Upper lobe of left lung (tissue), 4 donors: ENCODE data around the gene GPC5.

Experiments
- CTCF ChIP-seq, 6 experiments: fragments of 450-650 bp in 4 of 6; fragments of 200-600 bp in 2 of 6; sonication (generic) in 2 of 6; IDR thresholded peaks; one replicate each; pipeline ENCODE4 v1.5.1; 2016 to 2019; ENCODE audit warnings: antibody characterized with exemption in 6 of 6
- EP300 ChIP-seq, 4 donors: sonication (generic); formaldehyde crosslinking; IDR thresholded peaks; one replicate each; pipeline ENCODE4 v1.5.1; 2017; ENCODE audit warnings: antibody characterized with exemption in 4 of 4, control low read depth in 2 of 4

- no peak for TF ChIP-seq CTCF (IDR thresholded peaks at IDR 0.05)
- no peak for TF ChIP-seq EP300 (IDR thresholded peaks at IDR 0.05)
Observed at GRCh38 chr13:91369441-91369831, 29.0 kb upstream of the GPC5 start.
